Measurements from ENCODE around the gene ZNF12.

- TF ChIP-seq POLR2A (IDR thresholded peaks at IDR 0.05), result no peak
- no peak for TF ChIP-seq CTCF (IDR thresholded peaks at IDR 0.05)
These were observed 50.3 kb downstream of the ZNF12 start for GRCh38 chr7:6656413-6656812.
